ENCODE data around the gene ARHGAP31. TPM values are rescaled to one million over a fixed set of nuclear protein-coding genes. Genes with fewer than 3 reads are reported as not detected.

Gene ARHGAP31
- total RNA-seq, 4 donors from 2014 or later = 20.3 to 38.8 (median 28.8) TPM

GRCh38 chr3:119347036-119347435 lies 52.9 kb downstream of the ARHGAP31 start:
- TF ChIP-seq CTCF (IDR thresholded peaks at IDR 0.05; ENCODE audit: low read depth) = no peak

GRCh38 chr3:119349354-119350041 lies 55.3 kb downstream of the ARHGAP31 start:
- no peak for TF ChIP-seq CTCF (IDR thresholded peaks at IDR 0.05; ENCODE audit: low read depth)

GRCh38 chr3:119350114-119350513 lies 55.9 kb downstream of the ARHGAP31 start:
- TF ChIP-seq CTCF (IDR thresholded peaks at IDR 0.05; ENCODE audit: low read depth) = no peak

GRCh38 chr3:119351581-119351980 lies 57.4 kb downstream of the ARHGAP31 start:
- TF ChIP-seq CTCF (IDR thresholded peaks at IDR 0.05; ENCODE audit: low read depth) = no peak

- TF ChIP-seq CTCF (IDR thresholded peaks at IDR 0.05; ENCODE audit: low read depth) = no peak
Measured at GRCh38 chr3:119352034-119352609, 57.9 kb downstream of the ARHGAP31 start.

- TF ChIP-seq CTCF (IDR thresholded peaks at IDR 0.05; ENCODE audit: low read depth) = no peak
Measured at GRCh38 chr3:119352863-119353527, 58.8 kb downstream of the ARHGAP31 start.

DNA sequence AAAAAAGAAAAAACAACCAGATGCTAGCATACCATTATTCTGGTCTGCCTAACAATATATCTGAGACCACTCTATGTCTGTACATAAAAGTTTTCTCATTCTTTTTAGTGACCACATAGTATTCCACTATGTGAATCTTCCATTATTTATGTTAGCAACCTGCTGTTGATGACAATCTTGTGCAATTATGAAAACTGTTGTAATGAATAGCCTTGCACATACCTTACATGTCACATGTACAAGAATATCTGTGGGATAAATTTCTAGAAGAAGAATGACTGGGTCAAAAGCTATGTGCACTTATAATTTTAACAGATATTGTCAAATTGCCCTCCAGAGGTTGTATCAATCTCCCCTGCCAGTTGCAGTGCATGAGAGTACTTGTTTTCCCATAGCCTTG lies 62.5 kb downstream of the ARHGAP31 start:
- no peak for TF ChIP-seq CTCF (IDR thresholded peaks at IDR 0.05; ENCODE audit: low read depth)

All from subcutaneous adipose tissue (tissue), 4 donors.